ENCODE measurements around the gene LAMC1.

GRCh38 chr1:183116416-183116815 is 93.2 kb downstream of the LAMC1 start:
- TF ChIP-seq POLR2A (IDR thresholded peaks at IDR 0.05; ENCODE audit: low read length) (no peak), GATA1 (IDR thresholded peaks at IDR 0.05; ENCODE audit: low read depth, low read length) (no peak)

Measured in erythroblast (primary cell).